Endothelial cell of umbilical vein (primary cell): ENCODE results near the gene PPP1R18. TPM values are rescaled to one million over a fixed set of nuclear protein-coding genes. Genes with fewer than 3 reads are reported as not detected.

Experiments used
- BruUV-seq: library from RNA; stranded (reverse); fragments of 400-500 nt; replicated peaks from 2 replicates; lab custom pipeline; 2021; lab: Mats Ljungman, UMichigan
- CTCF ChIA-PET: fragments of 300-600, 350-600 bp; sonication (Branson Sonifier 250); formaldehyde crosslinking; loops from one replicate; lab custom pipeline; 2021; ENCODE audit warnings: antibody characterized with exemption, inconsistent platforms; lab: Charles Lee
- POLR2A ChIA-PET: fragments of 300-600, 350-600 bp; sonication (Branson Sonifier 250); formaldehyde crosslinking; loops from one replicate; lab custom pipeline; 2021; ENCODE audit warnings: antibody characterized with exemption, inconsistent platforms; lab: Charles Lee
- DNase-seq: peaks from one replicate; pipeline ENCODE4 v3.0.0-alpha.2; 2011; ENCODE audit warnings: low read depth, low spot score
- FAIRE-seq: peaks from 2 replicates; lab custom pipeline; 2011; peaks lifted over from hg19 to GRCh38; lab: Jason Lieb, UNC
- H2AFZ ChIP-seq: 2 replicates; pipeline ENCODE4 v1.6.0; 2012; ENCODE audit warnings: low read depth, low read length, control low read depth, inconsistent platforms
- H3K27ac ChIP-seq: 2 replicates; pipeline ENCODE4 v1.5.1; 2011; ENCODE audit warnings: low read depth, mild to moderate bottlenecking, control low read depth, low read length, moderate library complexity; ENCODE audit not compliant: insufficient read depth
- H3K27me3 ChIP-seq, 2 experiments: 2 replicates each; pipeline versions ENCODE4 v1.6.0 to v1.6.1; 2011; ENCODE audit warnings: low read length in 2 of 2, mixed read lengths in 1 of 2; ENCODE audit not compliant: control insufficient read depth in 2 of 2, insufficient read depth in 2 of 2
- H3K36me3 ChIP-seq, 2 experiments: 2 replicates in 1 of 2; 3 replicates in 1 of 2; pipeline ENCODE4 v1.5.1; 2011; ENCODE audit warnings: low read length in 2 of 2, mild to moderate bottlenecking in 1 of 2, moderate library complexity in 1 of 2; ENCODE audit not compliant: control insufficient read depth in 2 of 2, insufficient read depth in 2 of 2; ENCODE audit errors: extremely low read depth in 1 of 2
- H3K4me1 ChIP-seq: 3 replicates; pipeline ENCODE4 v1.5.1; 2011; ENCODE audit warnings: mild to moderate bottlenecking, low read length; ENCODE audit not compliant: control insufficient read depth, insufficient read depth; ENCODE audit errors: extremely low read depth
- H3K4me2 ChIP-seq: 2 replicates; pipeline ENCODE4 v1.6.1; 2011; ENCODE audit warnings: low read length, control low read depth, mixed read lengths; ENCODE audit not compliant: insufficient read depth
- H3K4me3 ChIP-seq, 3 experiments: fragments of 200-600 bp in 1 of 3; sonication (generic), shearing (Covaris generic) in 1 of 3; replicated peaks in 1 of 3; 2 replicates each; pipeline ENCODE4 v1.5.1; 2011 to 2016; ENCODE audit warnings: control low read depth in 3 of 3, low read length in 3 of 3, mild to moderate bottlenecking in 2 of 3, inconsistent platforms in 1 of 3, low read depth in 1 of 3, moderate library complexity in 1 of 3; ENCODE audit not compliant: insufficient read depth in 1 of 3
- H3K79me2 ChIP-seq: 2 replicates; pipeline ENCODE4 v1.6.0; 2012; ENCODE audit warnings: low read length, inconsistent platforms; ENCODE audit not compliant: control insufficient read depth, insufficient read depth
- H3K9ac ChIP-seq: replicated peaks from 2 replicates; pipeline ENCODE3; 2011; ENCODE audit warnings: low read length, control low read depth; ENCODE audit not compliant: insufficient read depth; ENCODE audit errors: extremely low read depth
- H3K9me1 ChIP-seq: replicated peaks from 3 replicates; pipeline ENCODE4 v1.6.0; 2011; ENCODE audit warnings: mild to moderate bottlenecking, low read length; ENCODE audit not compliant: control insufficient read depth, insufficient read depth; ENCODE audit errors: extremely low read depth
- H3K9me3 ChIP-seq: replicated peaks from 2 replicates; pipeline ENCODE4 v1.5.1; 2012; ENCODE audit warnings: low read length, inconsistent platforms; ENCODE audit not compliant: control insufficient read depth, insufficient read depth
- H4K20me1 ChIP-seq: replicated peaks from 2 replicates; pipeline ENCODE3; 2011; ENCODE audit warnings: mild to moderate bottlenecking, low read length; ENCODE audit not compliant: control insufficient read depth, insufficient read depth; ENCODE audit errors: extremely low read depth
- EZH2 ChIP-seq: IDR thresholded peaks from 2 replicates; pipeline ENCODE4 v1.6.1; 2012; ENCODE audit warnings: borderline replicate concordance, low read depth, mild to moderate bottlenecking, moderate library complexity, low read length, inconsistent platforms; ENCODE audit not compliant: severe bottlenecking
- FOS ChIP-seq: IDR thresholded peaks from 2 replicates; pipeline ENCODE4 v1.6.1; 2011; ENCODE audit warnings: mild to moderate bottlenecking, low read length, moderate library complexity, borderline replicate concordance; ENCODE audit not compliant: insufficient read depth
- GATA2 ChIP-seq: IDR thresholded peaks from 2 replicates; pipeline ENCODE4 v1.7.0; 2011; ENCODE audit warnings: low read depth, mild to moderate bottlenecking, moderate library complexity, mixed read lengths, low read length; ENCODE audit not compliant: insufficient read length, insufficient read depth
- MYC ChIP-seq: IDR thresholded peaks from one replicate; pipeline ENCODE4 v1.6.1; 2011; ENCODE audit warnings: mild to moderate bottlenecking, low read depth, low read length
- POLR2A ChIP-seq: IDR thresholded peaks from 2 replicates; pipeline ENCODE4 v1.6.1; 2012; ENCODE audit warnings: low read depth, mild to moderate bottlenecking, control low read depth, low read length
- dilution Hi-C: fragments of 300-500 bp; cut with MboI; formaldehyde crosslinking; loops from one replicate; pipeline ENCODE4 v1.15.0; 2019; ENCODE audit warnings: low sequenced_read_pairs; ENCODE audit not compliant: extremely low pct_ligation_motif_present
- intact Hi-C: fragments of 100-400 bp; cut with micrococcal nuclease; formaldehyde crosslinking; loops from one replicate; pipeline ENCODE4 v1.10.0; 2022
- polyA plus RNA-seq, 4 experiments: library from polyadenylated mRNA; depleted of rRNA in 3 of 4; stranded (reverse) in 3 of 4; unstranded in 1 of 4; fragments of >200 nt; gene quantifications; 2 replicates each; pipeline versions ENCODE4 v1.2.1 to v1.2.3, GENCODE V29; 2011 to 2012; ENCODE audit warnings: missing spikeins in 1 of 4
- total RNA-seq: library from RNA; stranded (reverse); gene quantifications from 2 replicates; pipeline ENCODE4 v1.2.3, GENCODE V29; 2021
- TF ChIP-seq, protein P1 (sequence below): IDR thresholded peaks from 2 replicates; pipeline ENCODE4 v1.6.1; 2011; ENCODE audit not compliant: insufficient read depth, insufficient read length
- TF ChIP-seq, protein P2 (sequence below), 2 donors: IDR thresholded peaks; 1 replicate in 1 of 2; 2 replicates in 1 of 2; pipeline ENCODE4 v1.5.1; 2011; ENCODE audit warnings: low read length in 2 of 2, mild to moderate bottlenecking in 2 of 2, moderate library complexity in 2 of 2, control low read depth in 1 of 2, inconsistent platforms in 1 of 2, low read depth in 1 of 2; ENCODE audit not compliant: insufficient read depth in 1 of 2; ENCODE audit errors: extremely low read depth in 1 of 2

Gene PPP1R18
- total and polyA plus RNA-seq, 2 donors (not counting 3 experiments of a cell fraction or from before 2014, with no cell fraction given), result 136 to 173 TPM

DNA sequence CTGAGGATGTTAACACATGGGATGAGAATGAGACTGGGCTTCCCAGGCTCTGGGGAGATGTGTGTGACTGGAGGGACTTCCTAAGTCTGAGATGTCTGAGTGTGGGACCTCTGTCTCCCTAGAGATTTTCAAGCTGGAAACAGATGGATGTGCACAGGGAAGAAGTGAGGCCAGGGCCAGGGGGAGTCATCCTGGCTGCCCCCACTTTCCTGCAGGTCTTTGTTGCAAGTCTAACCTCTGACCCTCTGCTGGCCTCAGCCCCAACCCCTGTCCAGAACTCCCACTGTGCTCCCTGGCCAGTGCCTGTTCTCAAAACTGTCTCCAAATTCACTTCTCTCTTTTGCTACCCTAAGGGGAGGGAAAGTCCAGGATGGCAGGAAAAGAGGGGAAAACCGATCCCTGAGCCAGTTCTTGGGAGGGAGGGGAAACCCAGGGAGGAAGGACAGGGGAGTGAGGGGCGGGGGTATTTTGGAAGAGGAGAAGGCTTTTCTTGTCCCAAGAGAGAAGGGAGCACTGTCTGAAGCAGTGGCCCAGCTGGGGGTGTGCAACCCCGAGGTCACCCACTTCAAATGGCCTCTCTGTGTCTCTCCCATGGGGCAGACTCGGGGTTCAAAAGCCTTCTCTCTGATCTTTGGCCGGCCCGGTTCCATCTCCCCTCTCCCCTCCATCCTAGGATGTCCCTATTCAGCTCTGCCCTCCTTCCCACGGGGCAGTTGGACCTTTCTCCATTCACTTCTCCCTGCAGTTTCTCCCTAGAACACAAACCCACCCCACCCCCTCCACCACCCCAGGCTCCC, 3.1 kb downstream of the PPP1R18 start:
- Histone ChIP-seq H3K9ac (peak overlapping the region; percentile 91), H3K27ac (peak overlapping the region; percentile 94), H3K4me2 (peak overlapping the region; percentile 85), H3K79me2 (peaks cover 90% of the 10 kb centered on the region), H3K36me3 (peaks cover 3 to 4% of the 10 kb centered on the region in 2 experiments), H2AFZ (no peak overlapping the region), H3K27me3 (no peaks in the 10 kb centered on the region), H3K4me3 (peak overlapping the region; percentile 81 to 93 (median 87)), H3K4me1 (peaks cover 43% of the 10 kb centered on the region), H4K20me1 (no peaks in the 10 kb centered on the region), H3K9me3 (no peaks in the 10 kb centered on the region), H3K9me1 (no peaks in the 10 kb centered on the region)
- FAIRE-seq, result no peak
- TF ChIP-seq MYC, result no peak
- TF ChIP-seq GATA2, result no peak
- TF ChIP-seq, protein P1, sequence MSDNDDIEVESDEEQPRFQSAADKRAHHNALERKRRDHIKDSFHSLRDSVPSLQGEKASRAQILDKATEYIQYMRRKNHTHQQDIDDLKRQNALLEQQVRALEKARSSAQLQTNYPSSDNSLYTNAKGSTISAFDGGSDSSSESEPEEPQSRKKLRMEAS, result no peak
- TF ChIP-seq FOS, result no peak
- TF ChIP-seq, protein P2, sequence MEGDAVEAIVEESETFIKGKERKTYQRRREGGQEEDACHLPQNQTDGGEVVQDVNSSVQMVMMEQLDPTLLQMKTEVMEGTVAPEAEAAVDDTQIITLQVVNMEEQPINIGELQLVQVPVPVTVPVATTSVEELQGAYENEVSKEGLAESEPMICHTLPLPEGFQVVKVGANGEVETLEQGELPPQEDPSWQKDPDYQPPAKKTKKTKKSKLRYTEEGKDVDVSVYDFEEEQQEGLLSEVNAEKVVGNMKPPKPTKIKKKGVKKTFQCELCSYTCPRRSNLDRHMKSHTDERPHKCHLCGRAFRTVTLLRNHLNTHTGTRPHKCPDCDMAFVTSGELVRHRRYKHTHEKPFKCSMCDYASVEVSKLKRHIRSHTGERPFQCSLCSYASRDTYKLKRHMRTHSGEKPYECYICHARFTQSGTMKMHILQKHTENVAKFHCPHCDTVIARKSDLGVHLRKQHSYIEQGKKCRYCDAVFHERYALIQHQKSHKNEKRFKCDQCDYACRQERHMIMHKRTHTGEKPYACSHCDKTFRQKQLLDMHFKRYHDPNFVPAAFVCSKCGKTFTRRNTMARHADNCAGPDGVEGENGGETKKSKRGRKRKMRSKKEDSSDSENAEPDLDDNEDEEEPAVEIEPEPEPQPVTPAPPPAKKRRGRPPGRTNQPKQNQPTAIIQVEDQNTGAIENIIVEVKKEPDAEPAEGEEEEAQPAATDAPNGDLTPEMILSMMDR (IDR thresholded peaks at IDR 0.05; ENCODE audit: extremely low read depth in 1 of 2, insufficient read depth in 1 of 2, low read depth in 1 of 2, low read length in 2 of 2), result no peak
- TF ChIP-seq EZH2, result no peak
- no peak for TF ChIP-seq POLR2A
- dilution Hi-C loops, result no loop called here
- DNase-seq, result peak; percentile 39
- intact Hi-C loops, result loop anchor here (2.0 kb wide), 1 partner anchor 403 kb away; no protein-coding TSS in a partner anchor
- CTCF ChIA-PET, result interaction anchor here (1.1 to 6.6 kb wide), 7 partner anchors 10 to 404 kb away, joined by 4 to 296 read pairs (median 13); partner anchors contain the start of genes DHX16, MDC1 and TUBB
- POLR2A ChIA-PET, result interaction anchor here (3.5 kb wide), 1 partner anchor 35 kb away, joined by 18 read pairs; the partner anchor contains the start of gene MDC1
- no TSS peak for BruUV-seq
